Measurements from ENCODE around the gene ARL6IP5.

Gene ARL6IP5

DNA sequence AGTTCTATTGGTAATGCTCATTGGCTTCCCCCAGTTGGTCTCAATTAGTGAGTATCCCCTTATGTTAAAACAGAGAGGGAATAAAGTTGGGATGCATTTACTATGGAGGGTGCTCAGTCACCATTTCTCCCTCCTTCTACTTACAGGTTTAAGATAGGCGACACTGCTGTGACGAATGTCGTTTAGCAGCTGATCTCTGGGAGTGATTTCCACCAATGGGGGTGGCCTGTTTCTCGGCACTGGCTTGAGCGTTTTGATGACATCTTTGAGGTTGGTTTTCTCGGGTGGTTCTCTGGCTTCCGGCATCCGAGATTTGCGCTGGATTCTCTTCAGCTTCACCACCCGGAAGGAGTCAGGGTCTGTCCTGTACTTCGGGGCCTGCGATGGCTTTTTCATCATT lies 33.8 kb downstream of the ARL6IP5 start:
- no peak for DNase-seq

DNA sequence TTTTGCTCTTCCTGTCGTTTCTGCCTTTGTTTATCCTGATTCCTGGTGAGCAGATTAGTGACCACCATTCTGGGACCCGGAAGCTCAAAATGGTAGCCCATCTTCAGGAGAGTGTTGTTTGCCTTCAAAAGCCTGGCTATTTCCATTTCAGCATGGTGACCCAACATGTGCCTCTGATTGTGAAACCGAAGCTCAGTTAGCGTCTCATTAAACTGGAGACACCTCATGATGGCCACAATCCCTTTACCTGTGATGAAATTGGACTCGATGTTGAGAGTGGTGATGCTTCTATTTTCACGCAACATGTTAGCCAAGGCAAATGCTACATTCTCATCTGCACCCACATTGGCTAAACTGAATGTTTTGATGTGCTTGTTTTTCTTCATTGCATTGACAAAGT lies 34.4 kb downstream of the ARL6IP5 start:
- DNase-seq: no peak

DNA sequence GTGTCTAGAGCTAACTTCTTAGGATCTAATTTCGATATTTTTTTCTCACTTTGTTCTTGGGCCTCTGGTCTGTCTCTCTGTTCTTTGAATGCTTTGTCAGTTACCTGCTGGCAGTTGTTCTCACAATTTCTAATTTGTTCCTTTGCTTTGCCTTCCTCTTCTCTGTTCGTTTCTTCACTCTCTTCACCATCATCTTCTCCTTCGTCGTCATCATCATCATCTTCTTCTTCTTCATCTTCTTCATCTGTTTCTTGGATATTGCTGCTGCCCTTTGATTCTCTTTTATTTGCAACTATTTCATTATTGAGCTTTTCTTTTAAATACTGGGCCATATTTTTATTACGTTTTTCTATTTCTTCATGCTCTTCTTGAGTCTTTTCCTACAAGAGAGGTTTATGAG lies 34.9 kb downstream of the ARL6IP5 start:
- DNase-seq: no peak

DNA sequence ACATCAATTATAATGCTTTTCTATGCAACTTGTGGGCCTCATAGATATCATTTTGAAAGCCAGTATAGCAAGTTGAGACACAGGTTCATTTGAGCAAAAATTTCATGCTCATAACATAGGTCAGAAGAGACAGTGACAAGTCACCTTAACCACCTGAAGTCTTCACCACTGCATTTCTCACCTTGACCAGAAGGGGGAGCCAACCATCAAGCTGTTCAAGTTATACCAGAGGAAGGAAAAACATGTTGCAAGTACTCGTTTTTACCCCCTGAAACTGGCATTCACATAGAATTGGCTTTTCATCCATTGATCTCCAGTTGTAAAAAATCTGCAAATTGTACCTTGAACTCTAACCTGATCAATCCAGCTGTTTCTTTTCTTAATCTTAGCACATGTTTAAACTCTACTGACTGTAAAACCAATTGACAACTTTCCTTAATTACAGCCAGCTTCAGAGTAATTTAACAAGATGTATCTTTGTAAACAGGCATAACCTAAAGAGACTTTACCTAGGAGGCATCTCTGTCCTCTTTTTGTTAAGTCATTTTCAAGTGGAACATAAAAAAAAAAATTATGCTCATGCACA lies 36.2 kb downstream of the ARL6IP5 start:
- peak; percentile 74 for DNase-seq

DNA sequence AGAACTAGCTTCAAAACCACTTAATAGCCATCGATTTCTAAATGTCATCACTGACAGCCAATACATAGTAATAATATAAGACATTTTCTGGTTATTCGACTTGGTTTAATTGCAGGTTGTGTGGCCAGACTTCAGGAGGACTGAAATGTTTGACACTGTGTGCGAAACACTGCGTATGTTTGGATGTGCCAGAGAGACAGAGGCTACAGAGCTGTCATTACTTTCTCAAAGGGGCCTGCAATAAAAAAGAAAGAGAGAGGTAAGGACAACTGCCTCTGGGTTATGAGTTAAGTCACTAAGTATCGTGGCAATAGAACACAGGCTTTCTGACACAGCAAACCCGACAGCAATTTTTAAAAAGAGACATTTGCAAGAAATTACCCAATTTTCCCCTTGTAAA lies 36.8 kb downstream of the ARL6IP5 start:
- DNase-seq: no peak

DNA sequence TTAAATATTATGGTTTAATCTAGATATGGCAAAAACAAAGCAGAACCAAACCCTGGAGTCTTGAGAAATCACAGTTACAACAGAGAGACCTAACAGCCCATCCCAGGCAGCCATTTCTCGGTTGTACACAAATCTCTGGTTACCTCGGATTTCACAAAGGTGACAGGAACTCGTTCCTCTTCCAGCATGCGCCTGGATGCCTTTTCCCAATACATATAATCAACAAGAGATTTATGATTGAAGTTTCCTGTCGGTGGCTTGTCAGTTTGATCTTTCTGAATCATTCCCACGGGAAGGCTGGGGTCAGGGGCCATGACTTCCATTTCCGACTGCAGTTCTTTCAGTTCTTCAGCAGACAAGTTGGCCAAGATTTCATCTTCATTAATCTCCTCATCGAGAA lies 37.2 kb downstream of the ARL6IP5 start:
- no peak for DNase-seq

DNA sequence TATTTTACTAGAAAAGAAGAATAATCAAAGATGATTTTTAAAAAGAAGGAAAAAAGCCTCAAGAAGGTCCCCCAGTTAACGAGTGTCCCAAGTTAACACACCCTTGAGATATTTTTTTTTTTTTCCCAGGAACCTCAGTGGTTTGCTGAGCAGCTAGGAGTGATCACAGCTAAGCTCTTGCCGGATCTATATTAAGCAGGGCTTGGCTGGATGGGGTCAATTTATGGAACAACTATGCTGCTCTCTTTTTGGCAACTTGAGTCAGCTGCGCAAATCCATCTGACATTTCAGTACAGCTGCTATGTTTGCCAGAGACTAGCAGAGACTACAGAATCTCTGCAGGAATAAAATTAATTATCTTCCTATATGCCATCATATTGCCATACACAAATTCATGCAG lies 37.7 kb downstream of the ARL6IP5 start, which contains the start of gene LMOD3:
TSS of gene LMOD3 (minus strand) at position 193 of the 400 bp plus-strand sequence. CDS start 209 bp downstream, outside the sequence.
- DNase-seq: no peak

DNA sequence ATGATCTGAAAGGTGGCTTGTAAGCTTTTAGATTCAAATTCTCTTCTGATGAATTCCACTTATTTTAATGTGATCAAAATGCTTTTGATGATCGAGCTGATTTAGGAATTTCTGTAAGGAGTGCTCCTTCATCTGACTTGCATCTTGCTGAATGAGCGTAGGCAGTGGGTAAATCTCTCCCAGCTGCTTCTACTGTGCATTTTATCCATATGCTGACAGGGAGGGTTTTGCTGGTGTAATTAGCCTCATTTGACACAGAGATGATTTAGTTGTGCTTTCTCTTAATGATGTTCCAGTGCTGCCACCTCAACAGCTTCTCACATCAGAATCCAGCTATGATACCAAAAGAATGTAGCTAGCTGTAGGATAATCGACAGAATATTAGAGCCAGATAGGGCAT lies 41.5 kb downstream of the ARL6IP5 start:
- DNase-seq: no peak

DNA sequence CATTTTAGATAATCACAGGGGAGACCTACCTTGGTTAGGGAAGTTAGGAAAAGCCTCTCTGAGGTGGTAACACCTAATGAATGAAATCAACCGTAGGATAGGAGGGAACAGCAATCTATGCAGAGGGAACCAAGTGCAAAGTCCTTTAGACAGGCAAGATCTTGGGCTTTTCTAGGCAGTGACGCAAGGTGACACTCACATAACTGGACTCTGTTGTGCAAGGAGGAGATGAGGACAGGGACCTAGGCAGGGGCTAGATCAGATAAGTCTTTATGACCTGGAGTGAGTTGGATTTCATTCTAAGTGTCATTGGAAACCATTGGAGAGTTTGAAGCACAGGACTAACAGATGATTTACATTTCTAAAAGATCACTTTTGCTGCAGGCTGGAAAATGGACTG lies 42.3 kb downstream of the ARL6IP5 start:
- DNase-seq: no peak

DNA sequence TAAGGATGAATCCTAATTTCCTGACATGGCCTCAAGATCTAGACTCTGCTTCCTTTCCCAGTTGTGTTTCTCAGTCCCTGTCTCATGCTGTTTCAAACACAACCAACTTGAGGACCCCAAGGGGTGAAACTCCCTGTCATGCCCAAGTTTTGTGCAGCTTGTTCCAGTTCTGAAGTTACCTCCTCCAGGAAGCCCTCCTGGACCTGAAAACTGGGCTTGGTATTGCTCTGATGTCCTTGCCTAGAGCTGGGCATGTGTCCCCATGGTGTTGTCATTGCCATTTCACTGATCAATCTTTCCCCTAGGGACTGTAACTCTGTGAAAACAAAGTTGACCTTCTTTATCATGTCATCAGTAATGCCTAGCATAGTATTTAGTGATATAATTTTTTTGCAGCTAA lies 43.8 kb downstream of the ARL6IP5 start:
- no peak for DNase-seq

DNA sequence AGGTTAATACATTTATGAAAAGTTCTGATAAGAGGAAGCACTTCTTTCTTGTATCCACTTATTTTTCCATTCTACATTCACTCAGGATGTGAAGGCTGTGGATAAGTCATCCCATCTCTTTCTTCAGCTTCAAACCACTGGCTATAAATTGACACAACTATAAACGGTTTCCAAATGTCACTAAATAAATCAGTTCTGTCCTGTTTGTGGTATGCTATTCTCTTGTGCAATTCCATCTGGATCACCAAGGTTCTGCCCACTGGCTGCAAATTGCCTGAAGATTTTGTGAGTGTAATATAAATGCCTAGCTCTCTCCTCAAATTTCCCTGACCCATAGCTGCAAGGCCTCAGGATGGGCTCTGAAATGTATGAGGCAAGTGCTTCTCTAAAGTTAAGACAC lies 44.8 kb downstream of the ARL6IP5 start:
- no peak for DNase-seq

DNA sequence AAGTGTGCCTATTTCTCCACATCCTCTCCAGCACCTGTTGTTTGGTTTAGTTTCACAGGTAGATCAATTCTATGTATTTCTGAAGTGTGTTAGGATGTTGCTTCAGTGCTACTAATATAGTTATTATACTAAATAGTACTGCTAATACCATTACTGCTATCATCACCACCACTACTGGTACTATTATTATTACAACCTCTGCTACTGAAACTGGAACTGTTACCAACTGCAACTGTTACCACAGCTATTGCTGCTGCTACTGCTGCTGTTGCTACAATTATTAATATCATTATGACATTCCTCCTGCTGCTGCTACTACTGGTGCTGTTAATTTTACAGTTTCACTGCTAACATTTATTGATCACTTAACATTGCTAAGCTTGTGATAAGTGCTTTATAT lies 46.0 kb downstream of the ARL6IP5 start:
- DNase-seq: peak; percentile 4

DNA sequence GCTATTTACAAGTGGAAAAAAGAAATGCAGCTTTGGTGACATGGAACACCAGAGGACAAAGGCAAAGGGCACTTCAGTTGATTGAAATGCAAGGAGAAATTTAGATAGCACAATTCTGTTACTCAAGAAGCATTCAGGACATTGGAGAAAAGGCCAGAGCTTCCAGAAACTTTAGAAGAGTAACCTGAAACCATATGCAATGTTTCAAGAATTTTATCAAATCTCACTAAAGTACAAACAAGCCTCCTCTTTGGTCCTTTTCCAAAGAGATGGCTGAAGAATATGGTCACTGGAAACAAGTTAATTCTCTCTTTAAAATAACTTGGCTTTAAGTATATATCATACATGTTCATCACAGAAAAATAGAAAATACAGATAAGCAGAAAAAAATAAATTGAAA lies 52.3 kb downstream of the ARL6IP5 start:
- DNase-seq: no peak

DNA sequence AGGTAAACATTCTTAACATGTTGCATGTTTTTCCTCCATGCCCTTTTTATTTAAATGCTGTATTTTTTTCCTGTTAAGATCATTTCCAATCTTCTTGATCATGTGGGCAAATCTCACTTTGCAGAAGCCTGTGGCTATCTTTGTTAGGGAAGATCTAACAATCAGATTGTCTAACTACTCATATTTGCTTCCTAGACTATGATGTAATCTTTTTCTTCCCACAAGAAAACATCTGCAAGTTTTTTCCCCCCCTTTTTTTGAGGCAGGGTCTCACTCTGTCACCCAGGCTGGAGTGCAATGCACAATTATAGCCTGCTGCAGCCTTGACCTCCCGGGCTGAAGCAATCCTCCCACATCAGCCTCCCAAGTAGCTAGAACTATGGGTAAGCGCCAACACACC lies 52.7 kb downstream of the ARL6IP5 start:
- DNase-seq: no peak

DNA sequence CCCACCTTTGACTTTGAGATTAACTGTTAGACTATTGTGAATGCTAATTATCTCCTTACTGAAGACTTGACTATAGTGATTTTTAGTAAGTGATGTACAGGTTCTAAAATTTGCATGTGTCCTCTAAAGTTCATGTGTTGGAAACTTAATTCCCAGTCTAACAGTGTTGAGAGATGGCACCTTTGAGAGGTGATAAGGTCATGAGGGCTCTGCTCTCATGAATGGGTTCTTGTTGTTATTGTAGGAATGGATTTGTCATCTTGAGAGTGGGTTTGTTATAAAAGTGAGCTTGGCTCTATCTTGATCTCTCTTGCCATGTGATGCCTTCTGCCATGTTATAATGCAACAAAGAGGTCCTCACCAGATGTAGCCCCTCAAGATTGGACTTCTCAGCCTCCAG lies 56.6 kb downstream of the ARL6IP5 start:
- DNase-seq: no peak

DNA sequence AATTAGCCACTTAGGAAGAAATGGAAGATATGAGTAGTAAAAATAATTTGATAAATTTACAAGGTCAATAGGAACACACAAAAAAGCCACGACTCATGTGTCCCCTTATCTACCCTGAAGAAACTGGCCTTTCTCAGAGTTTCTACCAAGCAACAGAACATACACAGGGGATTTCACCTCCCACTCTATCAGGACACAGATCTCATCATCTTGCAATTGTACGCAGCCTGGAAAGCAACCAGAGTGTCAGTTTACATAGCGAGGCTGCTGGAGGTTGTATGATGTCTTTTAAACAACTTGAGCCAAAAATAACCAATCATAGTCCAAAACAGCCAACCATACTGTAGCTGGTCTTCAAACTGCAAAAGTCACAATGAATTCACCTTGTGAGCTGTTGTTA lies 57.4 kb downstream of the ARL6IP5 start:
- DNase-seq: no peak

DNA sequence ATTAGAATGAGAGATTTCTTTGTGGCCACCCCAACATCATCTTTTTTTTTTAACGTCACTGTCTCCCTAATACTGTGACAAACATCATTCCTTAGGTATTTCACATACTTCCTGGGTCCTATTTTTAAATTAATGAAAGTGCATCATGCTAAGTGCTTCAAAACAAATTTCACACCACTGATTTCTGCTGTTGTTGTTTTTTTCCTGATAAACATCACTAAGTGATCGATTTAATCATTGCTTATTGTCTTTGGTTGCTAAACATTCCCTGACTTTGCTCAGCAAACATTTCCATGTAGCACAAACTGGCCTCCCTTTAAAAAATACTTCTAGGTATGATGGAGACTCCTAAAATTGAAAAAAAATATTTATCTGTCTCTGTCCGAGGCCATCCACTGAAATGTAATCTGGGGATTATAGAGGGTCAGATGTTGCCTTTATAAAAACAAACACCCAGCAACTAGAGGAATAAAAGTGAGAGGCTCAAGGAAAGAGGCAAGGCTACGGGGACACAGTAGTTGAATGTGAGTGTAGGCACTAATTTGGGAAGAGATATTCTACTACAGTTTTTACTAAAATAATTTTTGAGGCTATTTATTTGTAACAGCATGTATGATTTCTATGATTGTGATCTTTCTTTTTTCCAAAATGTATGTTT lies 58.2 kb downstream of the ARL6IP5 start:
- DNase-seq: no peak

DNA sequence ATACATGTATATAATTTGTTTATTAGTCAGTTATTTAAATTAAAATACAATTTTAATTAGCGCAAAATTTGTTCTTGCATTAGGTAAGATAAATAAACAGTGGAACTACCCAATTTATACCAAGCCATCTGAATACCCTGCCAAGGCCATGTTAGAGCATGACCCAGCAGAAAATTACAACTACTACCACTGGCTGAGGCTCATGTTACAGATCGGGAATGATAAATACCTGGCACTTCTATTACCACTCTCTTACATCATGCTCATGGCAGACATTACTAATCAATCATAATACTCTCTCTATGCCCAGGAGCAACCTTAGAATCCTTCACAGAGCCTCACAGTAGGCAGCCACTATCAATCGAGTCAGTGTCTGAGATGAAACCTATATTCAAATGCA lies 58.9 kb downstream of the ARL6IP5 start:
- DNase-seq: no peak

DNA sequence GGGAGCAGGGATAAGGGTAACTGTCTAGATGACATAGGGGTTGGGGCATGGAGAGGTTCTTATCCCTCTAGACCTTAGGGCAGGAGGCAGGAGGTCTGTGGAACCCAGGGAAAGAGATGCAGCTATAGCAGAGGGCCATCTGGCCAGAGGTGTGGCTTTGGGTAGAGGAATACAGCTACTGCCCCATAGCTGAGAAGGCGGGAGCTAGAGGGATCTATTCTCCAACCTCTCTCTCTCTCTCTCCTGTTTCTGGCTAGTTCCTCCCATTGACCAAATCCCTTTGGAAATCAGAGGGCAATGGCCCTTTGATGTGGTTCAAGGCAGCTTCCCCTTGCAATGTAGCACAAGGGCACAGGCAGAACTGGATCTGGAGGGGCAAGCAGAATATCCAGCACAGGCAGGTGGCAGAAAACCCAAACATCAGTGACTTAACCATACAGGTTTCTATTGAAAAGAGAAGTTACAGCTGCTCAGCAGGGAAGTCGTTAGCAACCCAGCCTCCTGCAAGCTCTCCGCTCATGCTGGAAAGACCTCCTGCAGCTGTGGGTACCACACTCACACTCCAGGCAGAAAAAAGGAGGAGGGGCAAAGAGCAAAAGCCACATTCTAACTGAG lies 60.0 kb downstream of the ARL6IP5 start:
- no peak for DNase-seq

DNA sequence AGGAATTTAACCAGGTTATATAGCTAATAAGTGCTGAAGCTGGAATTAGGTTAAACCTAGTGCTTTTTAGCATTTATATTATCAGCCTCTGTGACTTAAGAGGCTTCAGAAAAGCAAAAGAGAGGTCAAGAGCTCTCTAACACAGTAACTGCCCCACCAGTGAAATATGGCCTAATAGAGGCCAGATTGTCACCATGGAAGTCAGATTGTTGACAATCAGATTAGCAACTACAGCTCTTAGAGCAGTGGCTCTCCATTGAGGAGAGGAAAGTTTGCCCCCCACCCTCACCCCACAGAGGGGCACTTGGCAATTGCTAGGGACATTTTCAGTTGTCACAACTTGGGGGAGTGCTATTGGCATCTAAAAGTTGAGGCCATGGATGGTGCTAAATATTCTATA lies 61.0 kb downstream of the ARL6IP5 start:
- DNase-seq: no peak

DNA sequence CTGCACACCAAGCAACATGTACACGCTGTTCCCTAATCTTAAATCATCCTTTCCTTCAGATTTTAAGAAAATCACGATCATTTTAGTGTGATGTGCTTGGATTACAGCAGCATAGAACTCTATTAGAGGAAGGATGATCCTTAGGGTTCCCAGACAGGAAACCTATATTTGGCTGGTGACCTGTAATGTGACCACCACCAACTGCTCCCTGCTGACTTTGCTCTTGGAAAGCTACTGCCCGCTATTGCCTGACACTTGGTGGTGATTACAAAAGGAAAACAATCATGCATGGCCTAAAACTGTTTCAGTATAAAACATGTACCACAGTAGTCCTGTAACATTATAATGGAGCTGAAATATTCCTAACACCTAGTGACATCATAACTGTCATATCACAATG lies 64.8 kb downstream of the ARL6IP5 start:
- no peak for DNase-seq
